ENCODE data around the gene PLAC1. TPM values are rescaled to one million over a fixed set of nuclear protein-coding genes. Genes with fewer than 3 reads are reported as not detected.

PLAC1 gene
- 1.2 and 2.1 TPM in 2 replicates for total RNA-seq

GRCh38 chrX:134658002-134658759 is at the start of gene PLAC1:
PLAC1 (minus strand) TSS chrX:134658471; CDS start chrX:134566682, 91,789 bp downstream.

Other genes with a start within 250 kb of the PLAC1 start
- 24.6 and 30.9 TPM in 2 replicates for gene HPRT1, start 198.3 kb downstream of the PLAC1 start, total RNA-seq
- gene PABIR2, start 138.7 kb upstream of the PLAC1 start, total RNA-seq, result 10.7 and 21.4 TPM in 2 replicates

All from smooth muscle cell of the umbilical artery (primary cell).